ENCODE results near the gene LEF1.

The LEF1 gene

DNA sequence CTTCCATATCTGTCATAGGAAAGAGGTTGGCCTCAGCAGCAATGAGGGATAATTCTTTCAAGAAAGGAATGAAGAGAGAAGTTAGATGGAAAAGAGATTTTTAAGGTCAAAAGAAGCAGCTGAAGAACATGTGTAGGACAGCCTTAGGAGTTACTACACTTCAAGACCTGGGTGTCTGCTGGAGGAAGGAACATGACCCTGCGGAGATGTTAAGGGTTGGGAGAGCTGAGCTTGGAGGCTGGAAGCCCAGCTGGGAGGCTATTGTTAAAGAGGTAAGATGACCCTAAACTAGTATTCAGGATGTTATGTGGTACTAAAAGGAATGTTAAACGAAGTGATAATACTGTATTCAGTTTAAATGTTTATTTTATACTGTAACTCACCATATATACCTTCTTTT is 164.1 kb downstream of the LEF1 start:
- no peak for DNase-seq (ENCODE audit: low read depth)
- H3K4me3 ChIP-seq (ENCODE audit: control insufficient read depth, low read depth, low read length): no peak overlapping the region
- TF ChIP-seq, protein P1, sequence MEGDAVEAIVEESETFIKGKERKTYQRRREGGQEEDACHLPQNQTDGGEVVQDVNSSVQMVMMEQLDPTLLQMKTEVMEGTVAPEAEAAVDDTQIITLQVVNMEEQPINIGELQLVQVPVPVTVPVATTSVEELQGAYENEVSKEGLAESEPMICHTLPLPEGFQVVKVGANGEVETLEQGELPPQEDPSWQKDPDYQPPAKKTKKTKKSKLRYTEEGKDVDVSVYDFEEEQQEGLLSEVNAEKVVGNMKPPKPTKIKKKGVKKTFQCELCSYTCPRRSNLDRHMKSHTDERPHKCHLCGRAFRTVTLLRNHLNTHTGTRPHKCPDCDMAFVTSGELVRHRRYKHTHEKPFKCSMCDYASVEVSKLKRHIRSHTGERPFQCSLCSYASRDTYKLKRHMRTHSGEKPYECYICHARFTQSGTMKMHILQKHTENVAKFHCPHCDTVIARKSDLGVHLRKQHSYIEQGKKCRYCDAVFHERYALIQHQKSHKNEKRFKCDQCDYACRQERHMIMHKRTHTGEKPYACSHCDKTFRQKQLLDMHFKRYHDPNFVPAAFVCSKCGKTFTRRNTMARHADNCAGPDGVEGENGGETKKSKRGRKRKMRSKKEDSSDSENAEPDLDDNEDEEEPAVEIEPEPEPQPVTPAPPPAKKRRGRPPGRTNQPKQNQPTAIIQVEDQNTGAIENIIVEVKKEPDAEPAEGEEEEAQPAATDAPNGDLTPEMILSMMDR (IDR thresholded peaks at IDR 0.05; ENCODE audit: control insufficient read depth, insufficient read depth, low read depth, low read length, missing control alignments): no peak

DNA sequence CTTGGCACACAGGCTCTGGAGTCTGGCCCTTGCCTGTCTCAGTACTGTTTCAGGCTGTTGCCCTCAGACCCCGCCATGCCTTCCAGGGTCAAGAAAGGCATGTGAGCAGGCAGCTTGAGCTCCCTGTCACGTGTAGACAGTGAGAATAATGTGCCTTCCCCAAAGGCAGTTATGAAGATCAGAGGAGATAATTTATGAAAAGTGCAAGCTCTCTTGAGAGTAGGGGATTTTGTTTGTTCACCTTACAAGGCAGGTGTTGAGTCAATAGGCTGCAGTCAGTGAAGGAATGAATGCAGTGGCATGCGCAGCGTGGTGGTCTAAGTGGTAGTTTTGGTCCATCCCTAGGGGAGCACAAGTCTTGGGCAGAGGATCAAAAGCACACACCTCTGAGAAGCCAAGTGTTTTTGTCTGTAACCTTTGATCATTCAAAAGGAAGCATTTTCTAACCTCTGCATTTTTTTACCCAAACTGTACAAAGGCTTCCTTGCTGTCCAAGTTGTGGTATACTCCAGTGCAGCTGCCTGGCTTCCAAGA is 164.7 kb downstream of the LEF1 start:
- TF ChIP-seq, protein P1 (IDR thresholded peaks at IDR 0.05; ENCODE audit: control insufficient read depth, insufficient read depth, low read depth, low read length, missing control alignments): no peak
- no peak for DNase-seq (ENCODE audit: low read depth)
- no peak overlapping the region for H3K4me3 ChIP-seq (ENCODE audit: control insufficient read depth, low read depth, low read length)

DNA sequence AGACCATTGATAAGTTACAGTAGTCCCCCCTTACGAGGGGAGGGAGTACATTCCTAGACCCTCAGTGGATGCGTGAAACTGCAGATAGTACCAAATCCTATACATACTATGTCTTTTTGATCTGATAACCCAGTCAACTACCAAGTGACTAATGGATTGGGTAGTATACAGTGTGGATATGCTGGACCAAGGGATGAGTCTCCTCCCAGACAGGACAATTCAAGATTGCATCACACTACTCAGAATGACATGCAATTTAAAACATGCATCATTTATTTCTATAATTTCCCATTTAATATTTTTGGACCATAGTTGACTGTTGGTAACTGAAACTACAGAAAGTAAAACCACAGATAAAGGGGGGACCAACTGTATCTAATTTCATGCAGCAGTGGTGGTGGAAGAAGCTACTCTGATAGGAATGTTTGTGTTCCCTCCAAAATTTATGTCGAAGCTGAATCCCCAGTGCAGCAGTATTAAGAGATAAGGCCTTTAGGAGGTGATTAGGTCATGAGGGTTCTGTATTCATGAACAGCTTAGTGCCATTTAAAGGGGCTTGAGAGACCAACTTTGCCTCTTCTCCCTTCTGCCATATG is 167.1 kb downstream of the LEF1 start:
- TF ChIP-seq, protein P1 (IDR thresholded peaks at IDR 0.05; ENCODE audit: control insufficient read depth, insufficient read depth, low read depth, low read length, missing control alignments): no peak
- no peak overlapping the region for H3K4me3 ChIP-seq (ENCODE audit: control insufficient read depth, low read depth, low read length)
- DNase-seq (ENCODE audit: low read depth): no peak

DNA sequence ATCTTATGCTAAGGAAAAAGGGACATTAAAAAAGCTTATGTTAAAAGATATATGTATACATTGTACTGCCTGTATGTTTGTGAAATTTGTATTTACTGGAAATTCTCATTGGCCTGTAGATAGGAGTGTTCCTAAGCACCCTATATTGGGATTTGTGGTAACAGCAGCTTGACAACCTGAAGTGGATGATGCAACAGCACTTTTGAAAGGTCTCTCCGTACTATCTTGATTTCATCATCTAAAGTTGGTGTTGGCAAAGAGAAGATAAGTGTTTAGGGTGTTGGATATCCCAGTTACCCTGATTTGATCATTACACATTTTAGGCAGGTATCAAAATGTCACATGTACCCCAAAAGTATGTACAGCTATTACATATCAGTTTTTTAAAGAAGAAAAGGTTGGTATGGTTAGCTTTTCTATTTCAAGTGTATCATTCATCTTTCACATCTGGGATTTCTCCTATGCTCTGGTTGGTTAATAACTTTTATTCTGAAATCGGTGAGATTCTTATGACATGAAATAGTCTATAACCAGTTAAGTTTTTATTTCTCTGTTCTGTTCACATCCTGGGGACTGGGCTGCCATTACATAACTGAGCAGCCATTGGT is 168.7 kb downstream of the LEF1 start:
- DNase-seq (ENCODE audit: low read depth): no peak
- H3K4me3 ChIP-seq (ENCODE audit: control insufficient read depth, low read depth, low read length): no peak overlapping the region

DNA sequence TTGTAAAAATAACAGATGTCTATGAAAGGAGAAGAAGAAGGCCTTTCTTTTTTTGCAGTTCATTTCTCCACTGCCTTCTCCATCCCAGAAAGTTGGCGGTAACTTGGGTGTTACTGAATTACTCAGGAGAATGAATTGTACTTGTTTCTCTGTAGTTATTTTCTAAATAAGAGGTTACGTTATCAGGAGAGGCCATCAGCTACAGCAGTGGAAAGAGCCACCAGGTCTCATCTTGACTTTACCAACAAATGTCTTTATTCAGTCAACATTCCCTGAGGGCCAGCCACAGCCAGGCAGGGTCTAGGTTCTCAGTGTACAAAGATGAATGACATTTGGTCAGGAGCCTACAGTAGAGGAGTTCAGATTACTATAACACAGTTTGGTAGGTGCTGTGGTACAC is 170.9 kb downstream of the LEF1 start:
- DNase-seq (ENCODE audit: low read depth): no peak
- H3K4me3 ChIP-seq (ENCODE audit: control insufficient read depth, low read depth, low read length): no peak overlapping the region
- TF ChIP-seq, protein P1 (IDR thresholded peaks at IDR 0.05; ENCODE audit: control insufficient read depth, insufficient read depth, low read depth, low read length, missing control alignments): no peak

More for the DNA sequence above, 168.7 kb downstream of the LEF1 start:
- TF ChIP-seq, protein P1 (IDR thresholded peaks at IDR 0.05; ENCODE audit: control insufficient read depth, insufficient read depth, low read depth, low read length, missing control alignments): no peak
